ENCODE data around the gene TDRD10. TPM values are rescaled to one million over a fixed set of nuclear protein-coding genes. Genes with fewer than 3 reads are reported as not detected.

TDRD10 gene
- total and polyA plus RNA-seq, 2 of the 8 experiments (the other 6 are each of a cell fraction or from before 2014, with no cell fraction given), result 0.15 to 0.27 TPM

DNA sequence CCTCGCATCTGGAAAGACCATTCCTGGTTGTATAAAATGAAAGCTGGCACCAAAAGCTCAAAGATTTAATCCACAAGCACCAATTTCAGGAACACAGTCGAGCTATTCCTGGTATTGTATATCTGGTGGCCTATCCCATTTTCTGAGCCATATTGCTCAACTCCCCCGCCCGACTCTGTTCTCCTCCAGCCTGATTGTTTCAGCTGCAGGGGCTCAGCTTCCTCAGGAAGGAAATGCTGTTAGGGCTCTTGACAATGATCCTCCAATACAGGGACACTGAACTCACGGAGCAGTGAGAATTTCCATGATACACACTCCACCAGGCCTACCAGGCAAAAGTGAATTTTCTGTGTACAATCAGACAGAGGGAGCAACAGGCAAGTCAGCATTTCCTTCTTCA lies 16.9 kb upstream of the TDRD10 start (continued):
- TF ChIP-seq MAFK (IDR thresholded peaks at IDR 0.05; ENCODE audit: low read depth, low read length) (no peak), BRCA1 (IDR thresholded peaks at IDR 0.05; ENCODE audit: low read depth, low read length) (no peak), CTCF (IDR thresholded peaks at IDR 0.05; ENCODE audit: control extremely low read depth in 1 of 3, insufficient read depth in 1 of 3, low read depth in 1 of 3, low read length in 3 of 3) (no peak), KDM5A (IDR thresholded peaks at IDR 0.05; ENCODE audit: low read length) (no peak), CBX8 (IDR thresholded peaks at IDR 0.05; ENCODE audit: borderline replicate concordance, low read depth, low read length) (no peak)
- TF ChIP-seq, protein P1, sequence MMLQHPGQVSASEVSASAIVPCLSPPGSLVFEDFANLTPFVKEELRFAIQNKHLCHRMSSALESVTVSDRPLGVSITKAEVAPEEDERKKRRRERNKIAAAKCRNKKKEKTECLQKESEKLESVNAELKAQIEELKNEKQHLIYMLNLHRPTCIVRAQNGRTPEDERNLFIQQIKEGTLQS (IDR thresholded peaks at IDR 0.05; ENCODE audit: insufficient read depth, low read depth, low read length), result no peak

Measured in H1 (cell line).